ENCODE results near the gene GPR137B.
"Not testable (repeated sequence)": the region's sequence is repeated elsewhere in the genome, so short reads cannot be mapped to it uniquely, and the experiment has no call there.

DNA sequence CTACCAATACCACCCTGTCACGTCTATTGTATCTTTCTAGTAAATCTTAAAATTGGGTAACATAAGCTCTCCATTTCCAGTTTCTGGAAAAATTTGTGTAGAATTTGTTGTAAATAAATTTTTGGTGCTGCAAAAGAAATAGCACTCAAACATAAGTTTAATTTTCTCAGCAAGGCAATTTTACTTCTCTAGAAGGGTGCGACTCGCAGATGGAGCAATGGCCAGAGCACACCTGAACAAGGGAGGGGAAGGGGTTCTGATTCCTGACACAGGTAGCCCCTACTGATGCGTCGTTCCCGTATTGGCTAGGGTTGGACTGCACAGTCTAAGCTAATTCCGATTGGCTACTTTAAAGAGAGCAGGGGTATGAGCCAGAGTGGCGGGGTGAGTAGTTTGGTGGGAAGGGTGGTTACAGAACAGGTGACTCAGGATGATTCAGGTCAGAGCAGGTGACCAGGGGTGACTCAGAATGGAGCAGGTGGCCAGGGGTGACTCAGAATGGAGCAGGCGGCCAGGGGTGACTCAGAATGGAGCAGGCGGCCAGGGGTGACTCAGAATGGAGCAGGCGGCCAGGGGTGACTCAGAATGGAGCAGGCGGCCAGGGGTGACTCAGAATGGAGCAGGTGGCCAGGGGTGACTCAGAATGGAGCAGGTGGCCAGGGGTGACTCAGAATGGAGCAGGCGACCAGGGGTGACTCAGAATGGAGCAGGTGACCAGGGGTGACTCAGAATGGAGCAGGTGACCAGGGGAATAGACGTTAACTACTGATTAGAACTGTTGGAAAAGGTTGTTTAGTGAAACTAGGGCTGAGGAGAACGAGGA lies 45.5 kb upstream of the GPR137B start:
- TF ChIP-seq, protein P1, sequence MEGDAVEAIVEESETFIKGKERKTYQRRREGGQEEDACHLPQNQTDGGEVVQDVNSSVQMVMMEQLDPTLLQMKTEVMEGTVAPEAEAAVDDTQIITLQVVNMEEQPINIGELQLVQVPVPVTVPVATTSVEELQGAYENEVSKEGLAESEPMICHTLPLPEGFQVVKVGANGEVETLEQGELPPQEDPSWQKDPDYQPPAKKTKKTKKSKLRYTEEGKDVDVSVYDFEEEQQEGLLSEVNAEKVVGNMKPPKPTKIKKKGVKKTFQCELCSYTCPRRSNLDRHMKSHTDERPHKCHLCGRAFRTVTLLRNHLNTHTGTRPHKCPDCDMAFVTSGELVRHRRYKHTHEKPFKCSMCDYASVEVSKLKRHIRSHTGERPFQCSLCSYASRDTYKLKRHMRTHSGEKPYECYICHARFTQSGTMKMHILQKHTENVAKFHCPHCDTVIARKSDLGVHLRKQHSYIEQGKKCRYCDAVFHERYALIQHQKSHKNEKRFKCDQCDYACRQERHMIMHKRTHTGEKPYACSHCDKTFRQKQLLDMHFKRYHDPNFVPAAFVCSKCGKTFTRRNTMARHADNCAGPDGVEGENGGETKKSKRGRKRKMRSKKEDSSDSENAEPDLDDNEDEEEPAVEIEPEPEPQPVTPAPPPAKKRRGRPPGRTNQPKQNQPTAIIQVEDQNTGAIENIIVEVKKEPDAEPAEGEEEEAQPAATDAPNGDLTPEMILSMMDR (IDR thresholded peaks at IDR 0.05) = not testable (repeated sequence)
- TF ChIP-seq POLR2A (IDR thresholded peaks at IDR 0.05) = not testable (repeated sequence)
